NB4 (cell line): Measurements from ENCODE around the gene HOMER2.

ENCODE experiments used
- DNase-seq: peaks from one replicate; pipeline ENCODE4 v3.0.0; 2010; ENCODE audit warnings: low read depth
- H3K4me3 ChIP-seq: one replicate; pipeline ENCODE4 v1.5.1; 2011; ENCODE audit warnings: mild to moderate bottlenecking, low read depth, low read length, moderate library complexity
- MYC ChIP-seq: IDR thresholded peaks from 2 replicates; pipeline ENCODE4 v1.6.1; 2011; ENCODE audit warnings: low read depth, low read length
- POLR2A ChIP-seq: IDR thresholded peaks from 2 replicates; pipeline ENCODE4 v1.6.1; 2011; ENCODE audit warnings: mild to moderate bottlenecking; ENCODE audit not compliant: insufficient read length; ENCODE audit errors: extremely low read depth
- TF ChIP-seq, protein P1 (sequence below): IDR thresholded peaks from one replicate; pipeline ENCODE4 v1.5.1; 2012; ENCODE audit warnings: low read depth, low read length
- TF ChIP-seq, protein P2 (sequence below): IDR thresholded peaks from 2 replicates; pipeline ENCODE4 v1.6.1; 2011; ENCODE audit warnings: low read depth, low read length

Gene HOMER2

DNA sequence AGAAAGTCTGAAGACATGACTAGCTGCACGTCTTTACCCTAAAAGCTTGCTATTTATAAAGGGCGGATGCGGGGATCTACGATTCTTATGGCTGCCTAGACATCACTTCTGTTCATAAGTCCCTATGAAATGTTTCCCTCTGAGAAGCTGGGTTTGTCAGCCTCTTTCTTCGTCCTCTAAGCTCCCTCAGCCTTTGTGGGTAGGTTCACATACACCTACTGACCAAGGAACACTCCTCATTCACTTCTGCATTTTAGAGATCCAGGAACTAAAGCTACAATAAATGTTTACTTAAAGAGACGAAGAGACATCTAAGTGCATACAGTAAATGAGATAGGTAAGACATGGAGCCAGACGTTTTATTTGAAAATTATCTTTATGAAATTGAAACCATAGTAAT lies 16.8 kb upstream of the HOMER2 start:
- H3K4me3 ChIP-seq: no peak overlapping the region
- TF ChIP-seq, protein P1, sequence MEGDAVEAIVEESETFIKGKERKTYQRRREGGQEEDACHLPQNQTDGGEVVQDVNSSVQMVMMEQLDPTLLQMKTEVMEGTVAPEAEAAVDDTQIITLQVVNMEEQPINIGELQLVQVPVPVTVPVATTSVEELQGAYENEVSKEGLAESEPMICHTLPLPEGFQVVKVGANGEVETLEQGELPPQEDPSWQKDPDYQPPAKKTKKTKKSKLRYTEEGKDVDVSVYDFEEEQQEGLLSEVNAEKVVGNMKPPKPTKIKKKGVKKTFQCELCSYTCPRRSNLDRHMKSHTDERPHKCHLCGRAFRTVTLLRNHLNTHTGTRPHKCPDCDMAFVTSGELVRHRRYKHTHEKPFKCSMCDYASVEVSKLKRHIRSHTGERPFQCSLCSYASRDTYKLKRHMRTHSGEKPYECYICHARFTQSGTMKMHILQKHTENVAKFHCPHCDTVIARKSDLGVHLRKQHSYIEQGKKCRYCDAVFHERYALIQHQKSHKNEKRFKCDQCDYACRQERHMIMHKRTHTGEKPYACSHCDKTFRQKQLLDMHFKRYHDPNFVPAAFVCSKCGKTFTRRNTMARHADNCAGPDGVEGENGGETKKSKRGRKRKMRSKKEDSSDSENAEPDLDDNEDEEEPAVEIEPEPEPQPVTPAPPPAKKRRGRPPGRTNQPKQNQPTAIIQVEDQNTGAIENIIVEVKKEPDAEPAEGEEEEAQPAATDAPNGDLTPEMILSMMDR: no peak
- TF ChIP-seq, protein P2, sequence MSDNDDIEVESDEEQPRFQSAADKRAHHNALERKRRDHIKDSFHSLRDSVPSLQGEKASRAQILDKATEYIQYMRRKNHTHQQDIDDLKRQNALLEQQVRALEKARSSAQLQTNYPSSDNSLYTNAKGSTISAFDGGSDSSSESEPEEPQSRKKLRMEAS: no peak
- TF ChIP-seq POLR2A (no peak), MYC (no peak)
- DNase-seq: peak; percentile 36

DNA sequence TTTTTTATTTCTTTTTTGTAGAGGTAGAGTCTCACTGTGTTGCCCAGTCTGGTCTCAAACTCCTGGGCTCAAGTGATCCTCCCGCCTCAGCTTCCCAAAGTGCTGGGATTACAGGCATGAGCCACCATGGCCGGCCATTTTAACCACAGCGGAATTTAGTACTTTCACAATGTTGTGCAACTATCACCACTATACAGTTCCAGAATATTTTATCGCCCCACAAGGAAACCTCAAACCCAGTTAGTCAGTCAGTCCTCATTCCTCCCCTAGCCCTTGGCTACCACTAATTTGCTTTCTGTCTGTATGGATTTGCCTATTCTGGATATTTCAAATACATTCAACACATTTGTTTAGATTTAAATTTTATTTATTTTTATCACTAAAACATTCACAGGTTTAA lies 15.5 kb upstream of the HOMER2 start:
- DNase-seq: peak; percentile 82

DNA sequence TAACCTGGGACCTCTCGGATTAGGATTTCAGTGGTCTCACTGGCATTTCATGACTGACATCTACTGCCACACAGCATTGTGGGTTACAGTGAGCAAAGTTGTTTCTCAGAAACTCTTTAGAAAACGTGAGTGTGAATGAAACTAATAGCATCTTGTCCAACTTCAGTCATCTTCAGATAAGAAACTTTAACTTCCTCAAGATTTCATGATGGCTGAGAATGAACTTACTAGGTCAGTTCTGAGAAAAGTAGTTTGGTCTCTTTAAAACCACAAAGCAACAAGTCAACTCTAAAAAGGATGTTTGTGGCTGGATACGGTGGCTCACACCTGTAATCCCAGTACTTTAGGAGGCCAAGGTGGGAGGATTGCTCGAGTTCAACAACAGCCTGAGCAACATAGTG lies 14.2 kb upstream of the HOMER2 start:
- TF ChIP-seq, protein P1: no peak
- TF ChIP-seq POLR2A (no peak), MYC (no peak)
- TF ChIP-seq, protein P2: no peak
- no peak for DNase-seq
- no peak overlapping the region for H3K4me3 ChIP-seq

More for the DNA sequence above, 15.5 kb upstream of the HOMER2 start:
- no peak for TF ChIP-seq MYC
- TF ChIP-seq POLR2A: no peak
- TF ChIP-seq, protein P1: no peak
- TF ChIP-seq, protein P2: no peak
- no peak overlapping the region for H3K4me3 ChIP-seq

DNA sequence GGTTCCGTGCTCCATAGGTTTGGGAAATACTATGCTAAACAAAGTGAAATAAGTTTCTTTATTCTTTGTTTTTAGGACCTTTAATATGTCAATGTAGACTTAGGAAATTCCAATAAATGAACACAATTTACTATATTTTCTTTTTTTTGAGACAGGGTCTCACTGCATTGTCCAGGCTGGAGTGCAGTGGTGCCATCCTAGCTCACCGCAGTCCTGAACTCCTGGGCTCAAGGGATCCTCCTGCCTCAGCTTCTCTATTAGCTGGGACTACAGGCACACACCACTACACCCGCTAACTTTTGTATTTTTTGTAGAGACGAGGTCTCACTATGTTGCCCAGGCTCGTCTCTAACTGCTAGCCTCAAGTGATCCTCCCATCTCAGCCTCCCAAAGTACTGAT lies 12.4 kb upstream of the HOMER2 start:
- no peak for DNase-seq
- TF ChIP-seq MYC: no peak
- TF ChIP-seq, protein P2: no peak
- no peak for TF ChIP-seq POLR2A
- TF ChIP-seq, protein P1: no peak
- no peak overlapping the region for H3K4me3 ChIP-seq

DNA sequence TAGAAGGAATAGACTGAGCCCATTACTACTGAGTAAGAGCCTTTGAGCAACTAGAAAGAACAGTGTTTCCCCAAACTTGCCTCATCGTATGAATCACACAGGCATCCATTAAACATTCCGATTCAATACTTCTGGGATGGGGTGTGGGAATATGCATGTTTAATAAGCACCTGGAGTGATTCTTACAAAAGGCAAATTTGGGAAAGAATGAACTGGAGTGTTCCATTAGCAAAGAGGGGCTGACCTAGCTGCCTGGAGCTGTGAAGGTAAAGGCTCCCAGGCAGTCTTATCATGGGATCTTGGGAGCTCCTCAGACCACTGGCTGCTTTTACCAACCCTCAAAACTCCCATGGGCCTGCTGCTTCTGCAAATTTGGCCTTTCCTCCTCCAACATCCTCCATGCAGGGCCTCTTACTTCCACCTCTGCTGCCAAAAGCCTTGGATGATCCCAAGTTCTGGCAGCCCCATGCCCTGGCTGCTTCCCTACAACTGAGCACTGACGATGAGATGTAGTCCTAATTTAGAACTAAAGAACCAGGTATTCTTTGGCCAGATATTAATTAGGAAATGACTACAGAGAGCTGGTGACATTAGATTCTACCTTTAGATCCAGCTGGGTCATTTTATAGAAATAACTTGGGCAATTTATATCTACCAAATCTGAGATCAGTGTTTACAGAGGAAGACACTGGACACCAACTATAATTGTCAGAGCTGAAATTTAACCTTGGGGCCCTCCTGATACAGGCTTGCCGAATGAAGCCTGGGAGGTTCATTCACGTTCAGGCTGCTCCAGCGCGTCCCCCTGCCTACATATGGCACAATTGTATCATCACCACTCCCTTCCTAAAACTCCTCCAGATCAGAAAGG lies 11.2 kb upstream of the HOMER2 start:
- DNase-seq: peak; percentile 16
- no peak for TF ChIP-seq MYC
- no peak for TF ChIP-seq POLR2A
- TF ChIP-seq, protein P1: no peak
- TF ChIP-seq, protein P2: no peak
- no peak overlapping the region for H3K4me3 ChIP-seq
